H1 (cell line): ENCODE measurements around the gene NRXN2. TPM values are rescaled to one million over a fixed set of nuclear protein-coding genes. Genes with fewer than 3 reads are reported as not detected.

Experiments
- CTCF ChIA-PET: fragments of 300-600 bp; sonication (Branson Sonifier 250); formaldehyde crosslinking; loops from one replicate; lab custom pipeline; 2021; ENCODE audit not compliant: partially characterized antibody; lab: Charles Lee
- POLR2A ChIA-PET: fragments of 300-600 bp; sonication (Branson Sonifier 250); formaldehyde crosslinking; loops from one replicate; lab custom pipeline; 2021; ENCODE audit warnings: inconsistent platforms; ENCODE audit not compliant: partially characterized antibody; lab: Charles Lee
- DNase-seq, 2 experiments: peaks; one replicate each; pipeline versions ENCODE4 v3.0.0 to v3.0.0-alpha.2; 2010 to 2022; ENCODE audit warnings: low spot score in 2 of 2, low read depth in 1 of 2, mixed read lengths in 1 of 2
- FAIRE-seq: peaks from 2 replicates; lab custom pipeline; 2011; peaks lifted over from hg19 to GRCh38; lab: Jason Lieb, UNC
- H2AFZ ChIP-seq: 2 replicates; pipeline ENCODE4 v1.8.1; 2012; ENCODE audit warnings: low read length, inconsistent platforms
- H2AK5ac ChIP-seq: 2 replicates; pipeline ENCODE4 v1.6.1; 2013; ENCODE audit warnings: low read depth, low read length
- H2BK120ac ChIP-seq: replicated peaks from 2 replicates; pipeline ENCODE3; 2013; ENCODE audit warnings: low read depth, low read length, inconsistent platforms
- H2BK12ac ChIP-seq: 2 replicates; pipeline ENCODE4 v1.6.1; 2013; ENCODE audit warnings: low read depth, low read length
- H2BK15ac ChIP-seq: 2 replicates; pipeline ENCODE4 v1.6.1; 2013; ENCODE audit warnings: low read length
- H2BK20ac ChIP-seq: 2 replicates; pipeline ENCODE4 v1.6.1; 2013; ENCODE audit warnings: low read length
- H2BK5ac ChIP-seq: 2 replicates; pipeline ENCODE4 v1.6.1; 2013; ENCODE audit warnings: low read depth, low read length
- H3K14ac ChIP-seq: 2 replicates; pipeline ENCODE4 v1.6.1; 2013; ENCODE audit warnings: inconsistent platforms; ENCODE audit not compliant: insufficient read length
- H3K18ac ChIP-seq: 2 replicates; pipeline ENCODE4 v1.6.1; 2013; ENCODE audit warnings: low read length; ENCODE audit errors: extremely low read depth
- H3K23ac ChIP-seq: 2 replicates; pipeline ENCODE4 v1.6.1; 2013; ENCODE audit warnings: inconsistent platforms; ENCODE audit not compliant: insufficient read length
- H3K23me2 ChIP-seq: 2 replicates; pipeline ENCODE4 v1.6.1; 2013; ENCODE audit warnings: low read depth, low read length
- H3K27ac ChIP-seq: 2 replicates; pipeline ENCODE4 v1.6.1; 2011; ENCODE audit warnings: low read depth, low read length, inconsistent platforms
- H3K27me3 ChIP-seq, 4 experiments: replicated peaks in 1 of 4; 1 replicate in 1 of 4; 2 replicates in 3 of 4; pipeline versions ENCODE4 v1.6.1 to v1.8.1; 2011 to 2013; ENCODE audit warnings: low read length in 3 of 4, mild to moderate bottlenecking in 3 of 4, inconsistent platforms in 2 of 4, mixed read lengths in 2 of 4, moderate library complexity in 1 of 4; ENCODE audit not compliant: control insufficient read depth in 3 of 4, insufficient read depth in 3 of 4; ENCODE audit errors: extremely low read depth in 1 of 4
- H3K36me3 ChIP-seq, 4 experiments: 2 replicates each; pipeline versions ENCODE4 v1.6.1 to v1.8.1; 2011 to 2013; ENCODE audit warnings: mild to moderate bottlenecking in 4 of 4, low read length in 3 of 4, moderate library complexity in 2 of 4, control low read depth in 1 of 4, inconsistent platforms in 1 of 4; ENCODE audit not compliant: insufficient read depth in 4 of 4, control insufficient read depth in 2 of 4
- H3K4ac ChIP-seq: replicated peaks from 2 replicates; pipeline ENCODE3; 2013; ENCODE audit warnings: low read length, low read depth, mixed read lengths, inconsistent platforms; ENCODE audit not compliant: insufficient read length
- H3K4me1 ChIP-seq, 4 experiments: replicated peaks in 1 of 4; 1 replicate in 1 of 4; 2 replicates in 3 of 4; pipeline versions ENCODE4 v1.6.1 to v1.8.1; 2011 to 2013; ENCODE audit warnings: low read length in 3 of 4, inconsistent platforms in 2 of 4, mixed read lengths in 1 of 4; ENCODE audit not compliant: insufficient read depth in 4 of 4, control insufficient read depth in 3 of 4
- H3K4me2 ChIP-seq, 2 experiments: 2 replicates each; pipeline versions ENCODE4 v1.6.1 to v1.8.1; 2011 to 2013; ENCODE audit warnings: low read depth in 2 of 2, low read length in 2 of 2, control low read depth in 1 of 2, inconsistent platforms in 1 of 2, mild to moderate bottlenecking in 1 of 2; ENCODE audit not compliant: insufficient read depth in 1 of 2
- H3K4me3 ChIP-seq, 4 experiments: fragments of 200-600, 300-600 bp in 1 of 4; sonication (generic), shearing (Covaris generic), sonication (Bioruptor Twin) in 1 of 4; 2 replicates each; pipeline versions ENCODE4 v1.5.1 to v1.8.1; 2011 to 2016; ENCODE audit warnings: low read length in 4 of 4, low read depth in 3 of 4, control low read depth in 2 of 4, inconsistent platforms in 2 of 4, mild to moderate bottlenecking in 2 of 4, mixed read lengths in 1 of 4, moderate library complexity in 1 of 4; ENCODE audit not compliant: insufficient read depth in 2 of 4; ENCODE audit errors: extremely low read depth in 1 of 4
- H3K56ac ChIP-seq: replicated peaks from 2 replicates; pipeline ENCODE3; 2013; ENCODE audit warnings: low read depth, mild to moderate bottlenecking, mixed read lengths, low read length, inconsistent platforms; ENCODE audit not compliant: insufficient read length
- H3K79me1 ChIP-seq: 2 replicates; pipeline ENCODE4 v1.6.1; 2013; ENCODE audit warnings: low read depth, low read length, control low read depth
- H3K79me2 ChIP-seq, 2 experiments: 2 replicates each; pipeline versions ENCODE4 v1.6.1 to v1.8.1; 2012 to 2013; ENCODE audit warnings: low read length in 2 of 2, mild to moderate bottlenecking in 2 of 2, inconsistent platforms in 1 of 2; ENCODE audit not compliant: insufficient read depth in 2 of 2, control insufficient read depth in 1 of 2
- H3K9ac ChIP-seq, 4 experiments: replicated peaks in 1 of 4; 1 replicate in 1 of 4; 2 replicates in 3 of 4; pipeline versions ENCODE4 v1.6.1 to v1.8.1; 2011 to 2013; ENCODE audit warnings: low read depth in 3 of 4, low read length in 3 of 4, control low read depth in 2 of 4, mild to moderate bottlenecking in 2 of 4, moderate library complexity in 2 of 4, inconsistent platforms in 1 of 4; ENCODE audit errors: extremely low read depth in 1 of 4
- H3K9me3 ChIP-seq, 2 experiments: 2 replicates each; pipeline versions ENCODE4 v1.6.1 to v1.8.1; 2012 to 2013; ENCODE audit warnings: mild to moderate bottlenecking in 2 of 2, moderate library complexity in 2 of 2, control low read depth in 1 of 2, inconsistent platforms in 1 of 2, low read depth in 1 of 2, low read length in 1 of 2, mixed read lengths in 1 of 2; ENCODE audit not compliant: insufficient read depth in 2 of 2
- H4K20me1 ChIP-seq, 2 experiments: replicated peaks in 1 of 2; 2 replicates each; pipeline versions ENCODE3 to v1.8.1; 2011 to 2013; ENCODE audit warnings: inconsistent platforms in 2 of 2, low read length in 2 of 2, mild to moderate bottlenecking in 1 of 2; ENCODE audit not compliant: insufficient read depth in 2 of 2, control insufficient read depth in 1 of 2
- H4K5ac ChIP-seq: 2 replicates; pipeline ENCODE4 v1.6.1; 2013; ENCODE audit warnings: low read length, low read depth, mixed read lengths, inconsistent platforms; ENCODE audit not compliant: insufficient read length
- H4K8ac ChIP-seq: 2 replicates; pipeline ENCODE4 v1.8.0; 2013; ENCODE audit warnings: mild to moderate bottlenecking, moderate library complexity, low read length, inconsistent platforms; ENCODE audit not compliant: insufficient read depth; ENCODE audit errors: extremely low read depth
- H4K91ac ChIP-seq: replicated peaks from 2 replicates; pipeline ENCODE3; 2013; ENCODE audit warnings: low read length, mixed read lengths, inconsistent platforms; ENCODE audit not compliant: insufficient read length
- BACH1 ChIP-seq: IDR thresholded peaks from 2 replicates; pipeline ENCODE4 v1.6.1; 2012; ENCODE audit warnings: low read length, improper control_type of control experiment
- CHD2 ChIP-seq: IDR thresholded peaks from 2 replicates; pipeline ENCODE4 v1.6.1; 2012; ENCODE audit warnings: low read length, improper control_type of control experiment
- CTBP2 ChIP-seq: IDR thresholded peaks from 2 replicates; pipeline ENCODE4 v1.7.0; 2011; ENCODE audit warnings: borderline replicate concordance, mild to moderate bottlenecking, moderate library complexity, mixed read lengths, low read length; ENCODE audit not compliant: insufficient read depth, insufficient read length
- FOSL1 ChIP-seq: IDR thresholded peaks from 2 replicates; pipeline ENCODE4 v1.6.1; 2011; ENCODE audit warnings: mild to moderate bottlenecking, low read depth, low read length, moderate library complexity; ENCODE audit not compliant: insufficient read depth
- MAFK ChIP-seq: IDR thresholded peaks from 2 replicates; pipeline ENCODE4 v1.6.1; 2012; ENCODE audit warnings: low read depth, mild to moderate bottlenecking, improper control_type of control experiment, low read length
- POU5F1 ChIP-seq: IDR thresholded peaks from 2 replicates; pipeline ENCODE4 v1.6.1; 2011; ENCODE audit warnings: low read depth, mild to moderate bottlenecking, low read length, moderate library complexity
- SIX5 ChIP-seq: IDR thresholded peaks from 2 replicates; pipeline ENCODE4 v1.6.1; 2011; ENCODE audit warnings: mild to moderate bottlenecking, low read depth, low read length
- WGBS, 2 experiments: shearing (Covaris generic) in 1 of 2; methylation state at CpG; one replicate each; pipeline versions ENCODE4 v1.1.6 to v1.1.7; 2013 to 2015; ENCODE audit warnings: low lambda C conversion rate in 2 of 2, mixed read lengths in 2 of 2, inconsistent platforms in 1 of 2, low coverage in 1 of 2, missing lambda C conversion rate in 1 of 2; ENCODE audit not compliant: insufficient replicate concordance in 2 of 2, insufficient coverage in 1 of 2, insufficient read length in 1 of 2; ENCODE audit errors: extremely low coverage in 1 of 2, missing lambda C conversion rate in 1 of 2; 5-methylcytosine and 5-hydroxymethylcytosine counted together
- polyA plus RNA-seq, 7 experiments: library from polyadenylated mRNA; depleted of rRNA in 3 of 7; stranded (reverse) in 5 of 7; unstranded in 2 of 7; fragments of >200 nt in 5 of 7; fragments of 200-250 nt in 2 of 7; gene quantifications; 1 replicate in 5 of 7; 2 replicates in 1 of 7; 4 replicates in 1 of 7; pipeline versions ENCODE4 v1.2.1 to v1.2.3, GENCODE V29; 2011 to 2013; ENCODE audit warnings: missing spikeins in 2 of 7, mixed read lengths in 2 of 7
- total RNA-seq: library from RNA; stranded (reverse); fragmentation: NEBNext Ultra II Directional; extraction: Animal tissue kit (Norgen Biotek cat#: 25700); gene quantifications from 2 replicates; pipeline ENCODE4 v1.2.1, GENCODE V29; 2021
- TF ChIP-seq, protein P1 (sequence below): IDR thresholded peaks from 2 replicates; pipeline ENCODE4 v1.6.1; 2012; ENCODE audit warnings: inconsistent platforms
- TF ChIP-seq, protein P2 (sequence below): IDR thresholded peaks from 2 replicates; pipeline ENCODE4 v1.6.1; 2011; ENCODE audit warnings: low read depth, mild to moderate bottlenecking, low read length; ENCODE audit not compliant: insufficient read depth

Gene NRXN2
- total and polyA plus RNA-seq, 2 of the 8 experiments (the other 6 are each of a cell fraction or from before 2014, with no cell fraction given): 1.3 to 11.5 TPM

DNA sequence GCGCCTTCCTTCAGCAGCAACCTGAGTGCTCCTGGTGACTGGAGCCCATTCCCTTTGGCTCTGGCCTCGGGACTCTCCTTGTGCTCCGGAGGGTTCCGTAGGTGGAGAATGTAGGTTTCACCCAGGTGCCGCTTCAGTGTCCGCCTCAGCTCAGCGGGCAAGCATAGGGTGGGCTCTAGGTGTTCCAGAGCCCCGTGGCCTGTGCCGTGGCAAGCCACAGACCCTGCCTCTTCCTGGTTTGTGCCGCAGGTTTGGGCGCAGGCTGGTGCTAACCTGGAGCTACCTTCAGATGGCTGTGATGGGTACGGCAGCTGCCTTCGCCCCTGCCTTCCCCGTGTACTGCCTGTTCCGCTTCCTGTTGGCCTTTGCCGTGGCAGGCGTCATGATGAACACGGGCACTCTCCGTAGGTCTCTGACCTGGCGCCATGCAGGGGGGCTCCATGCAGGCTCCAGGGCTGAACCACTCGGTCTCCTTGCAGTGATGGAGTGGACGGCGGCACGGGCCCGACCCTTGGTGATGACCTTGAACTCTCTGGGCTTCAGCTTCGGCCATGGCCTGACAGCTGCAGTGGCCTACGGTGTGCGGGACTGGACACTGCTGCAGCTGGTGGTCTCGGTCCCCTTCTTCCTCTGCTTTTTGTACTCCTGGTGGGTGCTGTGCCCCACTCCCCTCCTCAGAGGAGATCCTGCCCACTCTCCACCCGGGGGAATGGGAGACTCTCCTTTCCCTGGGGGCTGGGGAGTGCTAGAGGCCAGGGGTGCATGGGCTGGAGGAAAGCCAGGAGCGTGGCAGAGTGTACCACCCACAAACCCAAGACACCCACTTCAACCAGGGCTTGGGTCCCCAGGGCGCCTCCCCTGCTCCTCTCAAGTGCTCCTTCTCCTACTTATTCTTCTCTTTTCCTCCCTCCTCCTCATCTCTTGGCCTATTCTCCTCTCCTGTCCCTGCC lies 129.6 kb downstream of the NRXN2 start:
- Histone ChIP-seq H2BK20ac (no peak overlapping the region), H3K9me3 (peaks cover 0 to 7% of the 10 kb centered on the region in 2 experiments; a peak in 2 of 4 replicates), H2AK5ac (no peak overlapping the region), H3K4me1 (no peaks in the 10 kb centered on the region), H3K14ac (no peak overlapping the region), H3K4ac (no peak overlapping the region), H2BK5ac (no peak overlapping the region), H3K9ac (no peak overlapping the region), H3K79me1 (no peaks in the 10 kb centered on the region), H2BK12ac (no peak overlapping the region), H3K56ac (no peak overlapping the region), H3K23me2 (peaks cover 21% of the 10 kb centered on the region; the same call in 1 of the 2 replicates), H4K5ac (no peak overlapping the region), H3K79me2 (no peaks in the 10 kb centered on the region), H4K8ac (no peak overlapping the region), H3K23ac (no peak overlapping the region), H2BK15ac (no peak overlapping the region), H4K91ac (no peak overlapping the region), H3K4me3 (no peak overlapping the region), H3K4me2 (no peak overlapping the region), H3K18ac (no peak overlapping the region), H3K36me3 (no peaks in the 10 kb centered on the region), H2AFZ (no peak overlapping the region), H2BK120ac (no peak overlapping the region), H3K27me3 (peaks cover 0 to 3% (median 2%) of the 10 kb centered on the region in 4 experiments; a peak in 3 of 7 replicates), H3K27ac (no peak overlapping the region), H4K20me1 (peaks cover 0 to 11% of the 10 kb centered on the region in 2 experiments)
- TF ChIP-seq POU5F1 (no peak), CTBP2 (no peak), FOSL1 (no peak), CHD2 (no peak), BACH1 (no peak), MAFK (no peak), SIX5 (no peak)
- TF ChIP-seq, protein P1, sequence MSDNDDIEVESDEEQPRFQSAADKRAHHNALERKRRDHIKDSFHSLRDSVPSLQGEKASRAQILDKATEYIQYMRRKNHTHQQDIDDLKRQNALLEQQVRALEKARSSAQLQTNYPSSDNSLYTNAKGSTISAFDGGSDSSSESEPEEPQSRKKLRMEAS: no peak
- TF ChIP-seq, protein P2, sequence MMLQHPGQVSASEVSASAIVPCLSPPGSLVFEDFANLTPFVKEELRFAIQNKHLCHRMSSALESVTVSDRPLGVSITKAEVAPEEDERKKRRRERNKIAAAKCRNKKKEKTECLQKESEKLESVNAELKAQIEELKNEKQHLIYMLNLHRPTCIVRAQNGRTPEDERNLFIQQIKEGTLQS: no peak
- 84% methylated on average over 31 of the region's 32 CpGs; no CpG with 5 or more reads in 1 of the 2 experiments for WGBS, 2 experiments
- CTCF ChIA-PET: interaction anchor here (0.5 to 1.3 kb wide), 4 partner anchors 9 to 237 kb away, joined by 3 read pairs; no protein-coding TSS in a partner anchor
- POLR2A ChIA-PET: no interaction called here
- no peak for DNase-seq
- no peak for FAIRE-seq
